Measurements from ENCODE around the gene CHURC1.

The CHURC1 gene

GRCh38 chr14:64958201-64958600 is 43.9 kb downstream of the CHURC1 start:
- Histone ChIP-seq H3K9ac (ENCODE audit: low read length) (no peak overlapping the region), H3K79me2 (ENCODE audit: insufficient read depth, low read length) (no peaks in the 10 kb centered on the region), H4K20me1 (ENCODE audit: insufficient read depth, low read length) (no peaks in the 10 kb centered on the region), H3F3A (ENCODE audit: insufficient read depth, low read length) (no peaks in the 10 kb centered on the region), H3K9me3 (ENCODE audit: low read length) (no peaks in the 10 kb centered on the region), H3K4me2 (ENCODE audit: low read length) (no peak overlapping the region), H3K27me3 (ENCODE audit: insufficient read depth, low read length) (no peaks in the 10 kb centered on the region), H3K9me2 (ENCODE audit: low read depth, low read length) (no peaks in the 10 kb centered on the region), H3K27ac (ENCODE audit: low read depth, low read length, poor library complexity, severe bottlenecking) (no peak overlapping the region), H3K4me1 (ENCODE audit: insufficient read depth, low read length, severe bottlenecking) (no peaks in the 10 kb centered on the region), H3K4me3 (ENCODE audit: low read depth, low read length, poor library complexity, severe bottlenecking) (no peak overlapping the region), H2AFZ (ENCODE audit: low read length) (no peak overlapping the region), H3K36me3 (ENCODE audit: insufficient read depth, low read length) (no peaks in the 10 kb centered on the region)
- no peak for TF ChIP-seq CTCF (IDR thresholded peaks at IDR 0.05; ENCODE audit: low read length)
- no peak for TF ChIP-seq EZH2 (IDR thresholded peaks at IDR 0.05; ENCODE audit: borderline replicate concordance, low read length)

- TF ChIP-seq CTCF (IDR thresholded peaks at IDR 0.05; ENCODE audit: low read length) (no peak), EZH2 (IDR thresholded peaks at IDR 0.05; ENCODE audit: borderline replicate concordance, low read length) (no peak)
- H3K9ac ChIP-seq (ENCODE audit: low read length) = no peak overlapping the region
- H3K27ac ChIP-seq (ENCODE audit: low read depth, low read length, poor library complexity, severe bottlenecking) = no peak overlapping the region
- no peak overlapping the region for H2AFZ ChIP-seq (ENCODE audit: low read length)
- H4K20me1 ChIP-seq (ENCODE audit: insufficient read depth, low read length) = no peaks in the 10 kb centered on the region
- no peaks in the 10 kb centered on the region for H3K9me3 ChIP-seq (ENCODE audit: low read length)
- no peaks in the 10 kb centered on the region for H3K36me3 ChIP-seq (ENCODE audit: insufficient read depth, low read length)
- no peak overlapping the region for H3K4me3 ChIP-seq (ENCODE audit: low read depth, low read length, poor library complexity, severe bottlenecking)
- H3K4me1 ChIP-seq (ENCODE audit: insufficient read depth, low read length, severe bottlenecking) = no peaks in the 10 kb centered on the region
- H3K79me2 ChIP-seq (ENCODE audit: insufficient read depth, low read length) = no peaks in the 10 kb centered on the region
- no peaks in the 10 kb centered on the region for H3F3A ChIP-seq (ENCODE audit: insufficient read depth, low read length)
- H3K9me2 ChIP-seq (ENCODE audit: low read depth, low read length) = no peaks in the 10 kb centered on the region
- H3K4me2 ChIP-seq (ENCODE audit: low read length) = no peak overlapping the region
- H3K27me3 ChIP-seq (ENCODE audit: insufficient read depth, low read length) = no peaks in the 10 kb centered on the region
Observed at GRCh38 chr14:64958743-64959142, 44.5 kb downstream of the CHURC1 start.

- Histone ChIP-seq H3K79me2 (ENCODE audit: insufficient read depth, low read length) (no peaks in the 10 kb centered on the region), H3K27ac (ENCODE audit: low read depth, low read length, poor library complexity, severe bottlenecking) (no peak overlapping the region), H3K9me3 (ENCODE audit: low read length) (no peaks in the 10 kb centered on the region), H3F3A (ENCODE audit: insufficient read depth, low read length) (no peaks in the 10 kb centered on the region), H3K4me1 (ENCODE audit: insufficient read depth, low read length, severe bottlenecking) (no peaks in the 10 kb centered on the region), H3K4me3 (ENCODE audit: low read depth, low read length, poor library complexity, severe bottlenecking) (no peak overlapping the region), H3K4me2 (ENCODE audit: low read length) (no peak overlapping the region), H3K27me3 (ENCODE audit: insufficient read depth, low read length) (no peaks in the 10 kb centered on the region), H4K20me1 (ENCODE audit: insufficient read depth, low read length) (no peaks in the 10 kb centered on the region), H2AFZ (ENCODE audit: low read length) (no peak overlapping the region), H3K9ac (ENCODE audit: low read length) (no peak overlapping the region), H3K9me2 (ENCODE audit: low read depth, low read length) (no peaks in the 10 kb centered on the region), H3K36me3 (ENCODE audit: insufficient read depth, low read length) (no peaks in the 10 kb centered on the region)
- TF ChIP-seq EZH2 (IDR thresholded peaks at IDR 0.05; ENCODE audit: borderline replicate concordance, low read length) = no peak
- peak; percentile 19; the same call in 1 of the 2 replicates for TF ChIP-seq CTCF (IDR thresholded peaks at IDR 0.05; ENCODE audit: low read length)
Observed at GRCh38 chr14:64960762-64961276, 46.6 kb downstream of the CHURC1 start.

Measured in OCI-LY1 (cell line).